Measurements from ENCODE around the gene PRSS35. TPM values are rescaled to one million over a fixed set of nuclear protein-coding genes. Genes with fewer than 3 reads are reported as not detected.
"Not testable (repeated sequence)": the region's sequence is repeated elsewhere in the genome, so short reads cannot be mapped to it uniquely, and the experiment has no call there.

The PRSS35 gene
- total RNA-seq, 1 experiment from 2014 or later: 1.7 TPM

DNA sequence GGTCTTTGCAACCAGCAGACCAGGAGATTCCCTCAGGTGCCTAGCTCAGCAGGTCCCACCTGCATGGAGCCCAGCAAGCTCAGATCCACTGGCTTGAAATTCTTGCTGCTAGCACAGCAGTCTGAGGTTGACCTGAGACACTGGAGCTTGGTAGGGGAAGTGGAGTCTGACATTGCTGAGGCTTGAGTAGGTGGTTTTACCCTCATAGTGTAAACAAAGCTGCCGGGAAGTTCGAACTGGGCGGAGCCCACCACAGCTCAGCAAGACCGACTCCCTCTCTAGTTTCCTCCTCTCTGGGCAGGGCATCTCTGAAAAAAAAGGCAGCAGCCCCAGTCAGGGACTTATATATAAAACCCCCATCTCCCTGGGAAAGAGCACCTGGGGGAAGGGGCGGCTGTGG is 34.3 kb downstream of the PRSS35 start:
- Mint-ChIP-seq H3K9me3 (peaks cover 2 to 3% of the 10 kb centered on the region in 2 experiments; a peak in 4 of 5 replicates), H3K36me3 (ENCODE audit: insufficient read depth in 1 of 3, low read depth in 3 of 3) (peaks cover 0 to 2% (median 0%) of the 10 kb centered on the region in 3 experiments; a peak in 1 of 7 replicates), H3K4me1 (peaks cover 6 to 9% of the 10 kb centered on the region in 2 experiments), H3K27ac (no peak overlapping the region), H3K27me3 (ENCODE audit: low read depth) (peaks cover 4% of the 10 kb centered on the region; the same call in 1 of the 2 replicates), H3K4me3 (no peak overlapping the region)
- no peaks in the 10 kb centered on the region for H3K79me1 ChIP-seq (ENCODE audit: insufficient read depth, low read depth, low read length, poor library complexity, severe bottlenecking)
- no peak overlapping the region for H3K4me2 ChIP-seq (ENCODE audit: insufficient read depth, insufficient read length, low read length)
- no peak overlapping the region for H2BK20ac ChIP-seq (ENCODE audit: low read depth, low read length, poor library complexity, severe bottlenecking)
- H4K5ac ChIP-seq (ENCODE audit: insufficient read length, low read depth, low read length): no peak overlapping the region
- H3K9me3 ChIP-seq (ENCODE audit: control insufficient read depth, low read depth, low read length): no peaks in the 10 kb centered on the region
- no peak overlapping the region for H2AK5ac ChIP-seq (ENCODE audit: insufficient read length, low read length)
- no peak overlapping the region for H3K56ac ChIP-seq (ENCODE audit: insufficient read length, low read depth, low read length)
- H4K8ac ChIP-seq (replicated peaks; ENCODE audit: insufficient read length, low read depth, low read length): no peak overlapping the region
- no peaks in the 10 kb centered on the region for H4K20me1 ChIP-seq (ENCODE audit: control insufficient read depth, insufficient read depth, insufficient read length)
- no peak overlapping the region for H2BK12ac ChIP-seq (ENCODE audit: insufficient read length, low read depth, low read length)
- H3K14ac ChIP-seq (ENCODE audit: insufficient read depth, low read length): no peak overlapping the region
- WGBS (ENCODE audit: extremely low coverage, insufficient read length, low lambda C conversion rate): no CpG with 5 or more reads among the region's 5 CpGs
- no peak overlapping the region for H3K9ac ChIP-seq (ENCODE audit: extremely low read depth, insufficient read length, low read length)
- H3K79me2 ChIP-seq (ENCODE audit: insufficient read depth, low read length): no peaks in the 10 kb centered on the region
- H3K4ac ChIP-seq (ENCODE audit: low read depth, low read length): no peak overlapping the region
- H4K91ac ChIP-seq (ENCODE audit: insufficient read length, low read depth, low read length): no peak overlapping the region
- H3K27me3 ChIP-seq (ENCODE audit: insufficient read depth, low read length): no peaks in the 10 kb centered on the region
- no peak overlapping the region for H2BK120ac ChIP-seq (ENCODE audit: low read depth, low read length, poor library complexity, severe bottlenecking)
- H3K27ac ChIP-seq (ENCODE audit: insufficient read length, low read depth, low read length): no peak overlapping the region
- H3T11ph ChIP-seq (ENCODE audit: low read length): no peak overlapping the region
- DNase-seq: no peak
- no peaks in the 10 kb centered on the region for H3K23me2 ChIP-seq (ENCODE audit: insufficient read length, low read depth, low read length, poor library complexity, severe bottlenecking)
- no peaks in the 10 kb centered on the region for H3K4me1 ChIP-seq (ENCODE audit: insufficient read depth, low read length)
- H2BK15ac ChIP-seq (ENCODE audit: low read depth, low read length): no peak overlapping the region
- TF ChIP-seq CTCF (conservative IDR thresholded peaks at IDR 0.05): no peak
- H2BK5ac ChIP-seq (ENCODE audit: insufficient read length, low read length): no peak overlapping the region
- no peak overlapping the region for H3K23ac ChIP-seq (ENCODE audit: insufficient read length, low read depth, low read length)
- H2AFZ ChIP-seq (ENCODE audit: low read length): no peak overlapping the region
- H3K18ac ChIP-seq (ENCODE audit: insufficient read length, low read depth, low read length): no peak overlapping the region

DNA sequence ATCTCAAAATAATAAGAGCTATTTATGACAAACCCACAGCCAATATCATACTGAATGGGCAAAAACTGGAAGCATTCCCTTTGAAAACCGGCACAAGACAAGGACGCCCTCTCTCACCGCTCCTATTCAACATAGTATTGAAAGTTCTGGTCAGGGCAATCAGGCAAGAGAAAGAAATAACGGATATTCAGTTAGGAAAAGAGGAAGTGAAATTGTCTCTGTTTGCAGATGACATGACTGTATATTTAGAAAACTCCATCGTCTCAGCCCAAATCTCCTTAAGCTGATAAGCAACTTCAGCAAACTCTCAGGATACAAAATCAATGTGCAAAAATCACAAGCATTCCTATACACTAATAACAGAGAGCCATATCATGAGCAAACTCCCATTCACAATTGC is 38.1 kb downstream of the PRSS35 start:
- not testable (repeated sequence) for H3K14ac ChIP-seq (ENCODE audit: insufficient read depth, low read length); H2BK12ac ChIP-seq (ENCODE audit: insufficient read length, low read depth, low read length); H2BK5ac ChIP-seq (ENCODE audit: insufficient read length, low read length); H3K18ac ChIP-seq (ENCODE audit: insufficient read length, low read depth, low read length); H3K4me3 Mint-ChIP-seq; H3K27me3 Mint-ChIP-seq (ENCODE audit: low read depth); H2BK15ac ChIP-seq (ENCODE audit: low read depth, low read length); H3K79me2 ChIP-seq (ENCODE audit: insufficient read depth, low read length); H3K4me2 ChIP-seq (ENCODE audit: insufficient read depth, insufficient read length, low read length); H3K27ac Mint-ChIP-seq; H3K27ac ChIP-seq (ENCODE audit: insufficient read length, low read depth, low read length); H4K5ac ChIP-seq (ENCODE audit: insufficient read length, low read depth, low read length); H2BK20ac ChIP-seq (ENCODE audit: low read depth, low read length, poor library complexity, severe bottlenecking); H3K23me2 ChIP-seq (ENCODE audit: insufficient read length, low read depth, low read length, poor library complexity, severe bottlenecking); H3K23ac ChIP-seq (ENCODE audit: insufficient read length, low read depth, low read length); H3K4me1 ChIP-seq (ENCODE audit: insufficient read depth, low read length); H3K4me1 Mint-ChIP-seq; H4K8ac ChIP-seq (replicated peaks; ENCODE audit: insufficient read length, low read depth, low read length); H3K36me3 Mint-ChIP-seq (ENCODE audit: insufficient read depth in 1 of 3, low read depth in 3 of 3); H3K9me3 Mint-ChIP-seq; H3K9me3 ChIP-seq (ENCODE audit: control insufficient read depth, low read depth, low read length); H2AFZ ChIP-seq (ENCODE audit: low read length); H2BK120ac ChIP-seq (ENCODE audit: low read depth, low read length, poor library complexity, severe bottlenecking); H3T11ph ChIP-seq (ENCODE audit: low read length); H3K56ac ChIP-seq (ENCODE audit: insufficient read length, low read depth, low read length); H4K91ac ChIP-seq (ENCODE audit: insufficient read length, low read depth, low read length); H3K9ac ChIP-seq (ENCODE audit: extremely low read depth, insufficient read length, low read length); H3K27me3 ChIP-seq (ENCODE audit: insufficient read depth, low read length); H2AK5ac ChIP-seq (ENCODE audit: insufficient read length, low read length); DNase-seq; H3K4ac ChIP-seq (ENCODE audit: low read depth, low read length); H3K79me1 ChIP-seq (ENCODE audit: insufficient read depth, low read depth, low read length, poor library complexity, severe bottlenecking); H4K20me1 ChIP-seq (ENCODE audit: control insufficient read depth, insufficient read depth, insufficient read length)
- no CpG with 5 or more reads among the region's 5 CpGs for WGBS (ENCODE audit: extremely low coverage, insufficient read length, low lambda C conversion rate)
